GM23248 (cell line): Measurements from ENCODE around the gene SPNS3. TPM values are rescaled to one million over a fixed set of nuclear protein-coding genes. Genes with fewer than 3 reads are reported as not detected.

Experiments
- DNase-seq: peaks from one replicate; pipeline ENCODE4 v3.0.0-alpha.2; 2015
- H2AFZ ChIP-seq: fragments of 200-600 bp; sonication (generic); 2 replicates; pipeline ENCODE4 v1.6.1; 2016; ENCODE audit warnings: antibody characterized with exemption
- H3F3A ChIP-seq: fragments of 200-600 bp; sonication (generic); 2 replicates; pipeline ENCODE4 v1.6.1; 2016; ENCODE audit warnings: mild to moderate bottlenecking, antibody characterized with exemption, mixed run types; ENCODE audit not compliant: insufficient read depth
- H3K27ac ChIP-seq: fragments of 200-600 bp; sonication (generic); 2 replicates; pipeline ENCODE4 v1.5.1; 2016; ENCODE audit warnings: mild to moderate bottlenecking
- H3K27me3 ChIP-seq: fragments of 200-600 bp; sonication (generic); replicated peaks from 2 replicates; pipeline ENCODE4 v1.6.1; 2016; ENCODE audit warnings: mild to moderate bottlenecking; ENCODE audit not compliant: insufficient read depth
- H3K36me3 ChIP-seq: fragments of 200-600 bp; sonication (generic); 2 replicates; pipeline ENCODE4 v1.6.1; 2016; ENCODE audit warnings: low read depth, mild to moderate bottlenecking
- H3K4me1 ChIP-seq: fragments of 200-600 bp; sonication (generic); 2 replicates; pipeline ENCODE4 v1.6.1; 2016; ENCODE audit warnings: mild to moderate bottlenecking; ENCODE audit not compliant: insufficient read depth
- H3K4me2 ChIP-seq: fragments of 200-600 bp; sonication (generic); one replicate; pipeline ENCODE4 v1.6.1; 2016; ENCODE audit warnings: mild to moderate bottlenecking; ENCODE audit not compliant: unreplicated experiment
- H3K4me3 ChIP-seq: fragments of 200-600 bp; sonication (generic); 2 replicates; pipeline ENCODE4 v1.5.1; 2016; ENCODE audit warnings: mild to moderate bottlenecking
- H3K79me2 ChIP-seq: fragments of 200-600 bp; sonication (generic); 2 replicates; pipeline ENCODE4 v1.6.1; 2016; ENCODE audit warnings: mild to moderate bottlenecking; ENCODE audit not compliant: insufficient read depth
- H3K9ac ChIP-seq: fragments of 200-600 bp; sonication (generic); 2 replicates; pipeline ENCODE4 v1.6.1; 2016; ENCODE audit warnings: mild to moderate bottlenecking
- H3K9me2 ChIP-seq: fragments of 200-600 bp; sonication (generic); 2 replicates; pipeline ENCODE4 v1.6.1; 2016; ENCODE audit warnings: mixed run types, mild to moderate bottlenecking, moderate library complexity; ENCODE audit not compliant: insufficient read depth
- H3K9me3 ChIP-seq: fragments of 200-600 bp; sonication (generic); one replicate; pipeline ENCODE4 v1.6.1; 2017; ENCODE audit warnings: low read depth
- H4K20me1 ChIP-seq: fragments of 200-600 bp; sonication (generic); 2 replicates; pipeline ENCODE4 v1.6.0; 2016; ENCODE audit not compliant: insufficient read depth
- EZH2 ChIP-seq: fragments of 200-600 bp; sonication (generic); IDR thresholded peaks from 2 replicates; pipeline ENCODE4 v1.6.1; 2018; ENCODE audit warnings: antibody characterized with exemption, mild to moderate bottlenecking; ENCODE audit not compliant: insufficient read depth, poor library complexity, severe bottlenecking
- EZH2phosphoT487 ChIP-seq: fragments of 200-600 bp; sonication (generic); IDR thresholded peaks from 2 replicates; pipeline ENCODE4 v1.6.1; 2018; ENCODE audit warnings: antibody characterized with exemption, moderate library complexity, mild to moderate bottlenecking, low read depth; ENCODE audit not compliant: insufficient read depth
- WGBS, 2 experiments: methylation state at CpG; one replicate each; pipeline ENCODE4 v1.1.6; 2015 to 2017; ENCODE audit warnings: low lambda C conversion rate in 2 of 2, low coverage in 1 of 2; ENCODE audit errors: missing lambda C conversion rate in 2 of 2; 5-methylcytosine and 5-hydroxymethylcytosine counted together
- in situ Hi-C: fragments of 300-500 bp; cut with MboI; formaldehyde crosslinking; loops from 2 replicates; pipeline ENCODE4 v1.15.0; 2020
- polyA plus RNA-seq: library from polyadenylated mRNA; unstranded; fragments of >200 nt; fragmentation: Nextera tagmentation; extraction: Ambion mirVana; gene quantifications from 2 replicates; pipeline ENCODE4 v1.2.1, GENCODE V29; 2016
- total RNA-seq: library from RNA; depleted of rRNA; stranded (reverse); fragments of >200 nt; shearing (Covaris generic); gene quantifications from 2 replicates; pipeline ENCODE4 v1.2.3, GENCODE V29; 2014

The SPNS3 gene
- total and polyA plus RNA-seq, 2 experiments from 2014 or later, result not detected

GRCh38 chr17:4506175-4506813, 72.6 kb downstream of the SPNS3 start:
- peaks cover 37% of the 10 kb centered on the region for H3K27me3 ChIP-seq
- 48 to 53% methylated on average over 12 to 13 of the region's 13 CpGs for WGBS, 2 experiments

GRCh38 chr17:4506892-4507291, 73.2 kb downstream of the SPNS3 start:
- no peaks in the 10 kb centered on the region for H3K36me3 ChIP-seq
- no peak for DNase-seq
- in situ Hi-C loops, result no loop called here
- 46 to 50% methylated on average over 5 to 8 of the region's 8 CpGs for WGBS, 2 experiments
- H3K4me2 ChIP-seq, result no peak overlapping the region
- H3K9ac ChIP-seq, result no peak overlapping the region
- H4K20me1 ChIP-seq, result no peaks in the 10 kb centered on the region
- no peak overlapping the region for H3K27ac ChIP-seq
- no peak overlapping the region for H3K4me3 ChIP-seq
- no peaks in the 10 kb centered on the region for H3F3A ChIP-seq
- no peaks in the 10 kb centered on the region for H3K9me3 ChIP-seq
- H3K27me3 ChIP-seq, result peaks cover 35% of the 10 kb centered on the region
- no peaks in the 10 kb centered on the region for H3K9me2 ChIP-seq
- TF ChIP-seq EZH2 (no peak), EZH2phosphoT487 (no peak)
- H3K4me1 ChIP-seq, result no peaks in the 10 kb centered on the region
- H2AFZ ChIP-seq, result no peak overlapping the region
- no peaks in the 10 kb centered on the region for H3K79me2 ChIP-seq

More at GRCh38 chr17:4506175-4506813, 72.6 kb downstream of the SPNS3 start:
- no peaks in the 10 kb centered on the region for H3F3A ChIP-seq
- H3K4me2 ChIP-seq, result no peak overlapping the region
- in situ Hi-C loops, result no loop called here
- H3K9me2 ChIP-seq, result no peaks in the 10 kb centered on the region
- no peaks in the 10 kb centered on the region for H3K9me3 ChIP-seq
- H3K4me3 ChIP-seq, result no peak overlapping the region
- TF ChIP-seq EZH2 (no peak), EZH2phosphoT487 (no peak)
- H3K9ac ChIP-seq, result no peak overlapping the region
- no peak overlapping the region for H2AFZ ChIP-seq
- DNase-seq, result no peak
- no peaks in the 10 kb centered on the region for H4K20me1 ChIP-seq
- no peak overlapping the region for H3K27ac ChIP-seq
- no peaks in the 10 kb centered on the region for H3K4me1 ChIP-seq
- no peaks in the 10 kb centered on the region for H3K36me3 ChIP-seq
- H3K79me2 ChIP-seq, result no peaks in the 10 kb centered on the region

DNA sequence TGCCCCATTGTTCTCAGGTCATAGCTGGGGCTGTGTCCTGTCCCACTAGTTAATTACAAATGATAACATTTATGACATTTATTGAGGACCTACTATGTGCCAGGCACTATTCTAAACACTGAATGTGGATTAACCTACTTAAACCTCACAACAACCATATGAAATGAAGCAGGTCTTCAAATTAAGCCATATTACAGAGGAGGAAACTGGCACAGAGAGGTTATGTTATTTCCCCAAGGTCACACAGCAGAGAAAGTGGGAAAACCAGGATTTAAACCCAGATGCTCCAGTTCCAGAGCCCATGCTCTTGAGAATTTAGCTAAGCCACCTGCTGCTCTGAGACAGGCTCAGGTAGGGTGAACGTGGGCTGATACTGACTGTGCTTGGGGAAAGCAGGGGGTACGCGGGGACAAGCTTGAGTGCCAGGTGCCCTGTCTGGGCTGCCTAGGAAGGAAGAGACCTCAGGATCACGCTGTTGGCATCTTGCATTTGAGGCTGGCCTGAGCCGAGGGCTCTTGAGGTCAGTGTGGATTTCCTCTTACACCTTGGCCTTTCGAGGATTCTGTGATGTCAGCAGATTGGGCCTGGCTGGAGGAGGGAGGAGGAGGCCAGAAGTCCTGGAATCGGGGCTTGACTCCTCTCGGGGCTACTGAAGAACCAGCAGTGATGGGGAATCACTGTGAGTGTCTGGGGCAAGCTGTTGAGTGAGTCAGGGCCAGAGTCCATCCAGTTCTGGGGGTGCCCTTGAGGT, 73.8 kb downstream of the SPNS3 start:
- WGBS, 2 experiments, result 63 to 74% methylated on average over 8 of the region's 8 CpGs
- Histone ChIP-seq H3K27me3 (peaks cover 28% of the 10 kb centered on the region), H3K9me2 (no peaks in the 10 kb centered on the region), H3K4me1 (no peaks in the 10 kb centered on the region), H3K79me2 (no peaks in the 10 kb centered on the region), H3K36me3 (no peaks in the 10 kb centered on the region), H3K27ac (no peak overlapping the region), H3K9ac (no peak overlapping the region), H2AFZ (no peak overlapping the region), H4K20me1 (no peaks in the 10 kb centered on the region), H3F3A (no peaks in the 10 kb centered on the region), H3K9me3 (no peaks in the 10 kb centered on the region), H3K4me3 (no peak overlapping the region), H3K4me2 (no peak overlapping the region)
- in situ Hi-C loops, result no loop called here
- no peak for DNase-seq
- TF ChIP-seq EZH2phosphoT487, result no peak
- TF ChIP-seq EZH2, result no peak

- H2AFZ ChIP-seq, result no peak overlapping the region
- no peak overlapping the region for H3K9ac ChIP-seq
- H3K4me3 ChIP-seq, result no peak overlapping the region
- no peak overlapping the region for H3K27ac ChIP-seq
- H3K36me3 ChIP-seq, result no peaks in the 10 kb centered on the region
- H3K27me3 ChIP-seq, result peaks cover 22% of the 10 kb centered on the region; the same call in 1 of the 2 replicates
- 79 to 91% methylated on average over 3 of the region's 3 CpGs for WGBS, 2 experiments
- no peak for DNase-seq
- no peak for TF ChIP-seq EZH2
- no peak for TF ChIP-seq EZH2phosphoT487
- no peaks in the 10 kb centered on the region for H3K9me2 ChIP-seq
- no peaks in the 10 kb centered on the region for H4K20me1 ChIP-seq
- H3K4me2 ChIP-seq, result no peak overlapping the region
- no peaks in the 10 kb centered on the region for H3K79me2 ChIP-seq
- H3K4me1 ChIP-seq, result no peaks in the 10 kb centered on the region
- in situ Hi-C loops, result no loop called here
- no peaks in the 10 kb centered on the region for H3F3A ChIP-seq
- no peaks in the 10 kb centered on the region for H3K9me3 ChIP-seq
Observed at GRCh38 chr17:4508207-4508606, 74.5 kb downstream of the SPNS3 start.
